H1 (cell line): ENCODE data around the gene LCORL. TPM values are rescaled to one million over a fixed set of nuclear protein-coding genes. Genes with fewer than 3 reads are reported as not detected.

ENCODE experiments used
- CTCF ChIP-seq, 3 experiments: IDR thresholded peaks; 1 replicate in 2 of 3; 2 replicates in 1 of 3; pipeline versions ENCODE4 v1.5.1 to v1.6.1; 2011; ENCODE audit warnings: low read length in 3 of 3, mild to moderate bottlenecking in 3 of 3, inconsistent platforms in 2 of 3, low read depth in 1 of 3, moderate library complexity in 1 of 3; ENCODE audit not compliant: insufficient read depth in 1 of 3; ENCODE audit errors: control extremely low read depth in 1 of 3
- SRF ChIP-seq: IDR thresholded peaks from 2 replicates; pipeline ENCODE4 v1.6.1; 2011; ENCODE audit warnings: mild to moderate bottlenecking, low read depth, low read length, moderate library complexity
- polyA plus RNA-seq, 7 experiments: library from polyadenylated mRNA; depleted of rRNA in 3 of 7; stranded (reverse) in 5 of 7; unstranded in 2 of 7; fragments of >200 nt in 5 of 7; fragments of 200-250 nt in 2 of 7; gene quantifications; 1 replicate in 5 of 7; 2 replicates in 1 of 7; 4 replicates in 1 of 7; pipeline versions ENCODE4 v1.2.1 to v1.2.3, GENCODE V29; 2011 to 2013; ENCODE audit warnings: missing spikeins in 2 of 7, mixed read lengths in 2 of 7
- total RNA-seq: library from RNA; stranded (reverse); fragmentation: NEBNext Ultra II Directional; extraction: Animal tissue kit (Norgen Biotek cat#: 25700); gene quantifications from 2 replicates; pipeline ENCODE4 v1.2.1, GENCODE V29; 2021

The LCORL gene
- total and polyA plus RNA-seq, 2 of the 8 experiments (the other 6 are each of a cell fraction or from before 2014, with no cell fraction given) = 2.2 to 19.2 TPM

GRCh38 chr4:17869327-17869726 is 152.2 kb downstream of the LCORL start (continued):
- TF ChIP-seq CTCF (IDR thresholded peaks at IDR 0.05; ENCODE audit: control extremely low read depth in 1 of 3, insufficient read depth in 1 of 3, low read depth in 1 of 3, low read length in 3 of 3) (no peak), SRF (no peak)
- TF ChIP-seq, all 59 proteins: peak for 0
